Ishikawa (cell line): ENCODE results near the gene COL9A2.

Experiments
- CEBPB ChIP-seq: IDR thresholded peaks from 2 replicates; pipeline ENCODE4 v1.6.1; 2012
- EP300 ChIP-seq: IDR thresholded peaks from 2 replicates; pipeline ENCODE4 v1.6.1; 2012; ENCODE audit warnings: borderline replicate concordance
- FOXM1 ChIP-seq: IDR thresholded peaks from 2 replicates; pipeline ENCODE4 v1.6.1; 2012; ENCODE audit warnings: low read depth, borderline replicate concordance
- TAF1 ChIP-seq: IDR thresholded peaks from 2 replicates; pipeline ENCODE4 v1.6.1; 2012; ENCODE audit warnings: low read depth, mild to moderate bottlenecking
- YY1 ChIP-seq: IDR thresholded peaks from 2 replicates; pipeline ENCODE4 v1.6.1; 2012; ENCODE audit warnings: low read depth
- TF ChIP-seq, protein P1 (sequence below): IDR thresholded peaks from 2 replicates; pipeline ENCODE4 v1.6.1; 2012; ENCODE audit warnings: low read depth, mild to moderate bottlenecking
- TF ChIP-seq, protein P2 (sequence below): IDR thresholded peaks from 2 replicates; pipeline ENCODE4 v1.6.1; 2012

DNA sequence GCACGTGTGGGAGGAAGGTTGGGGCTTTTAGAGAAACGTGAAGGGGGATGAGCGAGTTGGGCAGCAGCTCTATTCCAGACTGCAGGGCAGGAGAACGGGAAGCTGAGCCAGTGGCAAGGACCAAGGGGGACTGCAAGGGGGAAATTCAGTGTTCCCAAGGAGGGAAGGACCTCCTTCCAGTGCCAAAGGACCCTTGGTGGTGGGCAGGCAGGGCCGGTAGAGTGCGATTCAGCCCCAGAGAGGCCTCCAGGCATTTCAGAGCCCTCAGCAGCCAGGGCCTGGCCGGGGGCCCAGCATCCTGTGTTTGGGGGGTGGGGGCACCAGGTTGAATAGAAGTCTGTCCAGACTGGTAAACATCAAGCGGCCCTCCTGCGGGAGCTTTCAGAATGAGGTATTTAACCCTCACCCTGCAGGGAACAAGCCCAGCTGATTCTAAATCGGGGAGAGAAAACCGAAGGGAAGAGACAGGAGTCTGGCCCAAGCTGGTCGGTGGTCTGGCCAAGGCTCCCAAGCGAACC is 2.3 kb downstream of the COL9A2 start:
- TF ChIP-seq, protein P1, sequence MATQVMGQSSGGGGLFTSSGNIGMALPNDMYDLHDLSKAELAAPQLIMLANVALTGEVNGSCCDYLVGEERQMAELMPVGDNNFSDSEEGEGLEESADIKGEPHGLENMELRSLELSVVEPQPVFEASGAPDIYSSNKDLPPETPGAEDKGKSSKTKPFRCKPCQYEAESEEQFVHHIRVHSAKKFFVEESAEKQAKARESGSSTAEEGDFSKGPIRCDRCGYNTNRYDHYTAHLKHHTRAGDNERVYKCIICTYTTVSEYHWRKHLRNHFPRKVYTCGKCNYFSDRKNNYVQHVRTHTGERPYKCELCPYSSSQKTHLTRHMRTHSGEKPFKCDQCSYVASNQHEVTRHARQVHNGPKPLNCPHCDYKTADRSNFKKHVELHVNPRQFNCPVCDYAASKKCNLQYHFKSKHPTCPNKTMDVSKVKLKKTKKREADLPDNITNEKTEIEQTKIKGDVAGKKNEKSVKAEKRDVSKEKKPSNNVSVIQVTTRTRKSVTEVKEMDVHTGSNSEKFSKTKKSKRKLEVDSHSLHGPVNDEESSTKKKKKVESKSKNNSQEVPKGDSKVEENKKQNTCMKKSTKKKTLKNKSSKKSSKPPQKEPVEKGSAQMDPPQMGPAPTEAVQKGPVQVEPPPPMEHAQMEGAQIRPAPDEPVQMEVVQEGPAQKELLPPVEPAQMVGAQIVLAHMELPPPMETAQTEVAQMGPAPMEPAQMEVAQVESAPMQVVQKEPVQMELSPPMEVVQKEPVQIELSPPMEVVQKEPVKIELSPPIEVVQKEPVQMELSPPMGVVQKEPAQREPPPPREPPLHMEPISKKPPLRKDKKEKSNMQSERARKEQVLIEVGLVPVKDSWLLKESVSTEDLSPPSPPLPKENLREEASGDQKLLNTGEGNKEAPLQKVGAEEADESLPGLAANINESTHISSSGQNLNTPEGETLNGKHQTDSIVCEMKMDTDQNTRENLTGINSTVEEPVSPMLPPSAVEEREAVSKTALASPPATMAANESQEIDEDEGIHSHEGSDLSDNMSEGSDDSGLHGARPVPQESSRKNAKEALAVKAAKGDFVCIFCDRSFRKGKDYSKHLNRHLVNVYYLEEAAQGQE = no peak
- TF ChIP-seq EP300 = no peak
- TF ChIP-seq, protein P2, sequence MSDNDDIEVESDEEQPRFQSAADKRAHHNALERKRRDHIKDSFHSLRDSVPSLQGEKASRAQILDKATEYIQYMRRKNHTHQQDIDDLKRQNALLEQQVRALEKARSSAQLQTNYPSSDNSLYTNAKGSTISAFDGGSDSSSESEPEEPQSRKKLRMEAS = no peak
- no peak for TF ChIP-seq FOXM1
- TF ChIP-seq TAF1 = no peak
- TF ChIP-seq CEBPB = no peak
- no peak for TF ChIP-seq YY1
